HEK293 (cell line): ENCODE measurements around the gene KDM2B.

Experiments used
- CTCF ChIA-PET: fragments of 350-600 bp; formaldehyde crosslinking; extraction: SDS; loops from one replicate; lab custom pipeline; 2021; ENCODE audit warnings: antibody characterized with exemption; lab: Yijun Ruan, JAX
- POLR2A ChIA-PET: fragments of 300-600 bp; formaldehyde crosslinking; extraction: SDS; loops from one replicate; lab custom pipeline; 2020; ENCODE audit warnings: antibody characterized with exemption, inconsistent platforms; lab: Yijun Ruan, JAX
- H3K27ac ChIP-seq: fragments of 200-500 bp; sonication (Bioruptor generic); 2 replicates; pipeline ENCODE4 v1.5.1; 2014; ENCODE audit warnings: low read depth, low read length, control low read depth, inconsistent platforms; ENCODE audit errors: extremely low read depth
- H3K36me3 ChIP-seq, 2 experiments: fragments of 200-500 bp in 1 of 2; sonication (Bioruptor generic) in 1 of 2; 1 replicate in 1 of 2; 2 replicates in 1 of 2; pipeline ENCODE4 v1.5.1; 2014 to 2017; ENCODE audit warnings: inconsistent platforms in 2 of 2, low read length in 2 of 2; ENCODE audit not compliant: control insufficient read depth in 2 of 2, insufficient read depth in 1 of 2
- H3K4me1 ChIP-seq: fragments of 200-500 bp; sonication (Bioruptor generic); 2 replicates; pipeline ENCODE4 v1.5.1; 2014; ENCODE audit warnings: mild to moderate bottlenecking, low read length, inconsistent platforms; ENCODE audit not compliant: control insufficient read depth, insufficient read depth
- H3K4me3 ChIP-seq: 2 replicates; pipeline ENCODE4 v1.5.1; 2011; ENCODE audit warnings: low read depth, mild to moderate bottlenecking, control low read depth, low read length, moderate library complexity
- H3K9me3 ChIP-seq: fragments of 200-500 bp; sonication (Bioruptor generic); 2 replicates; pipeline ENCODE4 v1.5.1; 2014; ENCODE audit warnings: low read depth, low read length, inconsistent platforms; ENCODE audit not compliant: control insufficient read depth, insufficient read depth
- BCL11A ChIP-seq: fragments of 450-650 bp; formaldehyde crosslinking; IDR thresholded peaks from 2 replicates; pipeline ENCODE4 v1.5.1; 2016; ENCODE audit warnings: low read depth, missing biosample characterization, missing genetic modification characterization
- HIC1 ChIP-seq: fragments of 450-650 bp; formaldehyde crosslinking; IDR thresholded peaks from 2 replicates; pipeline ENCODE4 v1.5.1; 2016; ENCODE audit warnings: missing biosample characterization, missing genetic modification characterization
- KLF1 ChIP-seq: fragments of 450-650 bp; formaldehyde crosslinking; IDR thresholded peaks from 2 replicates; pipeline ENCODE4 v1.5.1; 2016; ENCODE audit warnings: missing biosample characterization, missing genetic modification characterization
- KLF17 ChIP-seq: fragments of 450-650 bp; formaldehyde crosslinking; IDR thresholded peaks from 2 replicates; pipeline ENCODE4 v1.5.1; 2016; ENCODE audit warnings: missing biosample characterization, missing genetic modification characterization
- PRDM1 ChIP-seq: fragments of 450-650 bp; formaldehyde crosslinking; IDR thresholded peaks from 2 replicates; pipeline ENCODE4; 2016; ENCODE audit warnings: missing biosample characterization, missing genetic modification characterization
- SP7 ChIP-seq: fragments of 450-650 bp; formaldehyde crosslinking; IDR thresholded peaks from 2 replicates; pipeline ENCODE4 v1.5.1; 2016; ENCODE audit warnings: missing biosample characterization, missing genetic modification characterization
- YY2 ChIP-seq: fragments of 450-650 bp; formaldehyde crosslinking; IDR thresholded peaks from 2 replicates; pipeline ENCODE4 v1.5.1; 2016; ENCODE audit warnings: missing biosample characterization, missing genetic modification characterization
- ZFHX2 ChIP-seq: fragments of 450-650 bp; formaldehyde crosslinking; conservative IDR thresholded peaks from 2 replicates; pipeline ENCODE4 v1.5.1; 2016; ENCODE audit warnings: missing biosample characterization, missing genetic modification characterization
- ZFP3 ChIP-seq: fragments of 450-650 bp; formaldehyde crosslinking; IDR thresholded peaks from 2 replicates; pipeline ENCODE4 v1.5.1; 2016; ENCODE audit warnings: low read depth, missing biosample characterization, missing genetic modification characterization
- ZFP41 ChIP-seq: fragments of 450-650 bp; formaldehyde crosslinking; IDR thresholded peaks from 2 replicates; pipeline ENCODE4 v1.5.1; 2016; ENCODE audit warnings: missing biosample characterization, missing genetic modification characterization, borderline replicate concordance
- ZNF18 ChIP-seq: fragments of 450-650 bp; formaldehyde crosslinking; IDR thresholded peaks from 2 replicates; pipeline ENCODE4 v1.5.1; 2016; ENCODE audit warnings: missing biosample characterization, missing genetic modification characterization
- ZNF23 ChIP-seq: fragments of 450-650 bp; formaldehyde crosslinking; IDR thresholded peaks from 2 replicates; pipeline ENCODE4 v1.5.1; 2016; ENCODE audit warnings: missing biosample characterization, missing genetic modification characterization, borderline replicate concordance
- ZNF324 ChIP-seq: fragments of 450-650 bp; formaldehyde crosslinking; IDR thresholded peaks from 2 replicates; pipeline ENCODE4 v1.5.1; 2016; ENCODE audit warnings: missing biosample characterization, missing genetic modification characterization
- ZNF341 ChIP-seq: fragments of 450-650 bp; formaldehyde crosslinking; IDR thresholded peaks from 2 replicates; pipeline ENCODE4; 2016; ENCODE audit warnings: low read depth, missing biosample characterization, missing genetic modification characterization
- ZNF416 ChIP-seq: fragments of 450-650 bp; formaldehyde crosslinking; IDR thresholded peaks from 2 replicates; pipeline ENCODE4 v1.5.1; 2016; ENCODE audit warnings: missing biosample characterization, missing genetic modification characterization
- ZNF423 ChIP-seq: fragments of 450-650 bp; formaldehyde crosslinking; IDR thresholded peaks from 2 replicates; pipeline ENCODE4 v1.5.1; 2016; ENCODE audit warnings: missing biosample characterization, missing genetic modification characterization
- ZNF513 ChIP-seq: fragments of 450-650 bp; IDR thresholded peaks from 2 replicates; pipeline ENCODE4 v1.5.1; 2018; ENCODE audit warnings: missing biosample characterization, missing genetic modification characterization
- ZNF555 ChIP-seq: fragments of 450-650 bp; formaldehyde crosslinking; conservative IDR thresholded peaks from 2 replicates; pipeline ENCODE4 v1.5.1; 2017; ENCODE audit warnings: missing biosample characterization, mild to moderate bottlenecking, missing genetic modification characterization, inconsistent platforms
- ZNF639 ChIP-seq: fragments of 450-650 bp; formaldehyde crosslinking; IDR thresholded peaks from 2 replicates; pipeline ENCODE4 v1.5.1; 2016; ENCODE audit warnings: missing biosample characterization, missing genetic modification characterization
- ZNF792 ChIP-seq: fragments of 450-650 bp; formaldehyde crosslinking; IDR thresholded peaks from 2 replicates; pipeline ENCODE4 v1.5.1; 2016; ENCODE audit warnings: missing biosample characterization, missing genetic modification characterization

Gene KDM2B

GRCh38 chr12:121536054-121536898, 44.5 kb downstream of the KDM2B start (continued):
- TF ChIP-seq KLF1 (tag by site-specific recombination) (0 out of 2 replicates have a peak, but pooled peaks have one; percentile 36), ZNF792 (tag by site-specific recombination) (no peak), ZNF324 (tag by site-specific recombination) (0 out of 2 replicates have a peak, but pooled peaks have one; percentile 23), ZFP41 (tag by site-specific recombination) (no peak), PRDM1 (tag by site-specific recombination) (no peak), ZNF341 (tag by site-specific recombination) (peak; percentile 84), BCL11A (tag by site-specific recombination) (0 out of 2 replicates have a peak, but pooled peaks have one; percentile 62), ZNF513 (tag by site-specific recombination) (no peak)

GRCh38 chr12:121535150-121536053, 45.4 kb downstream of the KDM2B start:
- no peaks in the 10 kb centered on the region for H3K9me3 ChIP-seq
- peaks cover 14% of the 10 kb centered on the region; the same call in 1 of the 2 replicates for H3K4me1 ChIP-seq
- H3K4me3 ChIP-seq = no peak overlapping the region
- CTCF ChIA-PET = interaction anchor here (0.6 to 1.7 kb wide), 3 partner anchors 35 to 233 kb away, joined by 3 to 7 read pairs (median 4); no protein-coding TSS in a partner anchor
- H3K36me3 ChIP-seq = peaks cover 4 to 26% of the 10 kb centered on the region in 2 experiments; a peak in 2 of 3 replicates
- no peak overlapping the region for H3K27ac ChIP-seq
- TF ChIP-seq ZFHX2 (0 out of 2 replicates have a peak, but pooled peaks have one; percentile 9), ZNF23 (tag by site-specific recombination) (no peak), HIC1 (tag by site-specific recombination) (peak; percentile 69)
- TF ChIP-seq, all 188 proteins: peak for 2
- POLR2A ChIA-PET = no interaction called here

GRCh38 chr12:121534495-121535148, 46.2 kb downstream of the KDM2B start:
- H3K36me3 ChIP-seq = peaks cover 4 to 26% of the 10 kb centered on the region in 2 experiments; a peak in 2 of 3 replicates
- H3K27ac ChIP-seq = no peak overlapping the region
- H3K4me3 ChIP-seq = no peak overlapping the region
- ChIA-PET CTCF (interaction anchor here (0.6 to 0.9 kb wide), 2 partner anchors 44 to 233 kb away, joined by 3 to 4 read pairs; no protein-coding TSS in a partner anchor), POLR2A (no interaction called here)
- H3K4me1 ChIP-seq = peaks cover 14% of the 10 kb centered on the region; the same call in 1 of the 2 replicates
- no peaks in the 10 kb centered on the region for H3K9me3 ChIP-seq
- TF ChIP-seq ZNF423 (no peak), ZNF416 (tag by site-specific recombination) (no peak), SP7 (tag by site-specific recombination) (no peak), ZNF18 (tag by site-specific recombination) (no peak), ZNF555 (tag by site-specific recombination) (no peak), ZFP3 (tag by site-specific recombination) (no peak), KLF17 (tag by site-specific recombination) (no peak), ZNF639 (tag by site-specific recombination) (no peak), YY2 (no peak)
